ENCODE results near the gene MTMR2. TPM values are rescaled to one million over a fixed set of nuclear protein-coding genes. Genes with fewer than 3 reads are reported as not detected.

The MTMR2 gene
- total and polyA plus RNA-seq, 10 of the 15 experiments (the other 5 are each of a cell fraction or from before 2014, with no cell fraction given): 7.6 to 46.6 (median 22.5) TPM

DNA sequence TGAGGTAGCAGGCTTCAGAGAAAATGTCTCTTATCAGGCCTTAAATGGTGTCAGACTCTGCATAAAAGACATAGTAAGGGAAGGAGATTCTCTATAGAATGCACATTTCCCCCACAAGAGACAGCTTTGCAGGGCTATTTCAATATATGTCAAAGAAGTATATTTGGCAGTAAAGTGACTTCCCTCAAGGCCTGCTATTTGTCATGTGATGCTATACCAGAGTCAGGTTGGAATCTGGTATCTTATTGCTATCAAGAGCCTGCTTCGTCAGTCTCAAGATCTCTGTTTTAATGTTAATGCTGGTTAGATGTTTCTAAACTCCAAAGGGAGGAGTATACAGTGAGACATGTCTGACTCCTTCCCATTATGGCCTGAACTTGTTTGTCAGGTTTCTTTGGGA, 40.4 kb upstream of the MTMR2 start:
- no peak overlapping the region for H3K4me3 ChIP-seq
- no peak overlapping the region for H2AFZ ChIP-seq (ENCODE audit: control insufficient read depth, low read depth, low read length)
- FAIRE-seq: no peak
- no peaks in the 10 kb centered on the region for H3K9me3 ChIP-seq (replicated peaks; ENCODE audit: control insufficient read depth, insufficient read depth, low read length)
- no peak for ATAC-seq
- 35% methylated on average over 1 of the region's 1 CpG for WGBS (ENCODE audit: insufficient coverage, insufficient replicate concordance, low lambda C conversion rate, missing lambda C conversion rate)
- H3K79me2 ChIP-seq (ENCODE audit: control insufficient read depth, insufficient read depth, low read length): no peaks in the 10 kb centered on the region
- no TSS peak for BruUV-seq (replicated peaks)
- no peak overlapping the region for H3K4me2 ChIP-seq (ENCODE audit: control insufficient read depth, insufficient read depth)
- H3K36me3 ChIP-seq (ENCODE audit: control insufficient read depth in 2 of 2, insufficient read depth in 2 of 2, low read length in 1 of 2): no peaks in the 10 kb centered on the region
- RAD21 ChIA-PET (ENCODE audit: unreplicated experiment): no interaction called here
- no peaks in the 10 kb centered on the region for H3K4me1 ChIP-seq (ENCODE audit: control insufficient read depth, insufficient read depth, low read length)
- no peaks in the 10 kb centered on the region for H3K27me3 ChIP-seq (replicated peaks in 1 of 2; ENCODE audit: control insufficient read depth in 2 of 2, insufficient read depth in 2 of 2, low read length in 1 of 2)
- SMC1A ChIA-PET (ENCODE audit: uncharacterized antibody, unreplicated experiment): interaction anchor here (0.9 to 1.6 kb wide), 2 partner anchors 11 to 378 kb away, joined by 3 to 4 read pairs; no protein-coding TSS in a partner anchor
- no peaks in the 10 kb centered on the region for H4K20me1 ChIP-seq (ENCODE audit: control insufficient read depth, insufficient read depth)
- H3K9ac ChIP-seq (ENCODE audit: control insufficient read depth, insufficient read depth, low read length): no peak overlapping the region
- no peak for DNase-seq (ENCODE audit: low read depth, low spot score)
- POLR2A ChIA-PET: no interaction called here
- TF ChIP-seq ZNF207 (IDR thresholded peaks at IDR 0.05; ENCODE audit: borderline replicate concordance) (no peak), NR2C2 (IDR thresholded peaks at IDR 0.05; ENCODE audit: borderline replicate concordance, control insufficient read depth, insufficient read length, low read depth) (no peak), EZH2 (IDR thresholded peaks at IDR 0.05; ENCODE audit: borderline replicate concordance, control insufficient read depth, low read depth, low read length) (no peak), ATF7 (IDR thresholded peaks at IDR 0.05; ENCODE audit: low read depth) (no peak), NFIC (IDR thresholded peaks at IDR 0.05; ENCODE audit: low read depth, low read length) (no peak), DPF2 (IDR thresholded peaks at IDR 0.05) (no peak), SIX5 (IDR thresholded peaks at IDR 0.05; ENCODE audit: low read depth, low read length, severe bottlenecking) (no peak), CHD1 (IDR thresholded peaks at IDR 0.05; ENCODE audit: low read depth, low read length) (no peak)
- TF ChIP-seq, protein P1, sequence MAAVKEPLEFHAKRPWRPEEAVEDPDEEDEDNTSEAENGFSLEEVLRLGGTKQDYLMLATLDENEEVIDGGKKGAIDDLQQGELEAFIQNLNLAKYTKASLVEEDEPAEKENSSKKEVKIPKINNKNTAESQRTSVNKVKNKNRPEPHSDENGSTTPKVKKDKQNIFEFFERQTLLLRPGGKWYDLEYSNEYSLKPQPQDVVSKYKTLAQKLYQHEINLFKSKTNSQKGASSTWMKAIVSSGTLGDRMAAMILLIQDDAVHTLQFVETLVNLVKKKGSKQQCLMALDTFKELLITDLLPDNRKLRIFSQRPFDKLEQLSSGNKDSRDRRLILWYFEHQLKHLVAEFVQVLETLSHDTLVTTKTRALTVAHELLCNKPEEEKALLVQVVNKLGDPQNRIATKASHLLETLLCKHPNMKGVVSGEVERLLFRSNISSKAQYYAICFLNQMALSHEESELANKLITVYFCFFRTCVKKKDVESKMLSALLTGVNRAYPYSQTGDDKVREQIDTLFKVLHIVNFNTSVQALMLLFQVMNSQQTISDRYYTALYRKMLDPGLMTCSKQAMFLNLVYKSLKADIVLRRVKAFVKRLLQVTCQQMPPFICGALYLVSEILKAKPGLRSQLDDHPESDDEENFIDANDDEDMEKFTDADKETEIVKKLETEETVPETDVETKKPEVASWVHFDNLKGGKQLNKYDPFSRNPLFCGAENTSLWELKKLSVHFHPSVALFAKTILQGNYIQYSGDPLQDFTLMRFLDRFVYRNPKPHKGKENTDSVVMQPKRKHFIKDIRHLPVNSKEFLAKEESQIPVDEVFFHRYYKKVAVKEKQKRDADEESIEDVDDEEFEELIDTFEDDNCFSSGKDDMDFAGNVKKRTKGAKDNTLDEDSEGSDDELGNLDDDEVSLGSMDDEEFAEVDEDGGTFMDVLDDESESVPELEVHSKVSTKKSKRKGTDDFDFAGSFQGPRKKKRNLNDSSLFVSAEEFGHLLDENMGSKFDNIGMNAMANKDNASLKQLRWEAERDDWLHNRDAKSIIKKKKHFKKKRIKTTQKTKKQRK (IDR thresholded peaks at IDR 0.05; ENCODE audit: low read depth, low read length): no peak
- TF ChIP-seq, protein P2, sequence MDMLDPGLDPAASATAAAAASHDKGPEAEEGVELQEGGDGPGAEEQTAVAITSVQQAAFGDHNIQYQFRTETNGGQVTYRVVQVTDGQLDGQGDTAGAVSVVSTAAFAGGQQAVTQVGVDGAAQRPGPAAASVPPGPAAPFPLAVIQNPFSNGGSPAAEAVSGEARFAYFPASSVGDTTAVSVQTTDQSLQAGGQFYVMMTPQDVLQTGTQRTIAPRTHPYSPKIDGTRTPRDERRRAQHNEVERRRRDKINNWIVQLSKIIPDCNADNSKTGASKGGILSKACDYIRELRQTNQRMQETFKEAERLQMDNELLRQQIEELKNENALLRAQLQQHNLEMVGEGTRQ (IDR thresholded peaks at IDR 0.05; ENCODE audit: borderline replicate concordance, low read depth, low read length): no peak
- CTCF ChIA-PET: interaction anchor here (2.0 kb wide), 1 partner anchor 11 kb away, joined by 6 read pairs; no protein-coding TSS in a partner anchor
- in situ Hi-C loops (cut with MboI): no loop called here
- no peak overlapping the region for H3K27ac ChIP-seq (ENCODE audit: control insufficient read depth, insufficient read depth)
- intact Hi-C loops (cut with micrococcal nuclease; ENCODE audit: unreplicated experiment): no loop called here
